Metanephros (tissue), 1 donor: Measurements from ENCODE around the gene SH2D4B. TPM values are rescaled to one million over a fixed set of nuclear protein-coding genes. Genes with fewer than 3 reads are reported as not detected.

ENCODE experiments used
- total RNA-seq: library from RNA; depleted of rRNA; stranded (reverse); fragments of >200 nt; gene quantifications from one replicate; pipeline ENCODE4 v1.2.3, GENCODE V29; 2014

SH2D4B gene
- total RNA-seq: 0.12 TPM

GRCh38 chr10:80537736-80538480, at the start of gene SH2D4B:
Gene SH2D4B, plus strand, starts transcription at chr10:80537902. Its CDS starts 430 bp downstream, at chr10:80538332.

Other genes starting within 250 kb of the SH2D4B start
- gene MAT1A, start 248.2 kb upstream of the SH2D4B start, total RNA-seq: 0.47 TPM
- gene DYDC1, start 181.1 kb upstream of the SH2D4B start, total RNA-seq: not detected
- gene DYDC2, start 181.1 kb upstream of the SH2D4B start, total RNA-seq: 0.99 TPM
- 58.3 TPM for gene PRXL2A, start 129.4 kb upstream of the SH2D4B start, total RNA-seq
- 57.7 TPM for gene TSPAN14, start 83.6 kb upstream of the SH2D4B start, total RNA-seq